GM18505 (cell line): ENCODE data around the gene SERPING1.

Experiments
- ATAC-seq: cut with Tn5 transposase; IDR thresholded peaks from one replicate; pipeline ENCODE4 v1.9.1; 2021; ENCODE audit not compliant: unreplicated experiment
- POLR2A ChIP-seq: IDR thresholded peaks from 4 replicates; pipeline ENCODE4 v1.6.1; 2011; ENCODE audit warnings: borderline replicate concordance; ENCODE audit not compliant: insufficient read depth, insufficient read length; ENCODE audit errors: extremely low read depth

The SERPING1 gene

DNA sequence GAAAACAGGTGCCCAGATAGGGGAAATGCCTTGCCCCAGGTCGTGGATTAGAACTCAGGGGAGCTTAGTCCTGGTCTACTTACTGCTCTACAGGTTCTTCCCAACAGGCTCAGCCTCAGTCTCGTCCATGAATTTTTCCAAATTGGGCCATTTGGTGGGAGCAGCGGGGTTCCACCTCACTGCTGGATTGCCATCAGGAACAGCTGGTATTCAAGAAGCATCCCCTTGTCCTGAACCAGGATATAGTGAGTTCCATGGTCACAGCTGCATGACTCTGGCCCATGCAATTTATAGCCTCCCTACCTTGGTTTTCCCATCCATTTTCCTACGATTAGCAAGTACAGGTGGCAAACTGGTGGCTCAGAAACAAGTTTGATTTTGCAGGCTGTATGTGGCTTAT, 23.4 kb upstream of the SERPING1 start:
- no peak for TF ChIP-seq POLR2A
- no peak for ATAC-seq

- no peak for TF ChIP-seq POLR2A
- ATAC-seq, result no peak
Observed at GRCh38 chr11:57584341-57584740, 13.1 kb upstream of the SERPING1 start.

DNA sequence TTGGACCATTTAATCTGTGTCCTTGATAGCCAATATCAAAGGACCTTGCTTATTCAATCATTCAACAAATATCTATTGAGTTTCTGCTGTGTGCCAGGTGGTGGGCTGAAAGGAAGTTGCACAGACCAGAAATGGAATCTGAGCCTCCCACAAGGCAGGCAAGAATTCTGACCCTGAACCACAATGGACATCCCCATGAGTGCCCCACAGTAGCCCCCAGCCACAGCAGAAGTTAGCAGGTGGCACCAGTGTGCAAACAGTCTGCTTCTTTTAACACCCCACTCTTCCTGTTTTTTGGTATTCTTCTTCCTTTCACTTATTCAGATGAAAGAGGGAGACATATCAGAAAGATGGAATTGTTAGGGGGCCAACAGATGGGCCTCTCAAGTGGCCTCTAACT, 12.2 kb upstream of the SERPING1 start:
- no peak for ATAC-seq
- TF ChIP-seq POLR2A, result no peak

DNA sequence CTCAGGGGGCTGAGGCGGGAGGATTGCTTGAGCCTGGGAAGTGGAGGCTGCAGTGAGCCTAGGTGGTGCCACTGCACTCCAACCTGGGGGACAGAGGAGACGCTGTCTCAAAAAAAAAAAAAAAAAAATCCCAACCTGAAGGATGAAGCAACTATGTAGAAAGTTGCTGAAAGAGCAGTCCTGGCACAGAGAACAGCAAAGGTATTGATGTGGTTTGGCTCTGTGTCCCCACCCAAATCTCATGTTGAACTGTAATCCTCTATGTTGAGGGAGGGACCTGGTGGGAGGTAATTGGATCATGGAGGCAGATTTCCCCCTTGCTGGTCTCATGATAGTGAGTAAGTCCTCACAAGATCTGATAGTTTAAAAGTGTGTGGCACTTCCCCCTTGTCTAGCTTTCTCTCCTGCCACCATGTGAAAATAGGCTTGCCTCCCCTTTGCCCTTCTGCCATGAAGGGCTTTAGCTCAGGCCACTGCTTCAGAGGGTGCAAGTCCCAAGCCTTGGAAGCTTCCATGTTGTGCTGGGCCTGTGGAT, 10.7 kb upstream of the SERPING1 start:
- ATAC-seq, result no peak
- no peak for TF ChIP-seq POLR2A

DNA sequence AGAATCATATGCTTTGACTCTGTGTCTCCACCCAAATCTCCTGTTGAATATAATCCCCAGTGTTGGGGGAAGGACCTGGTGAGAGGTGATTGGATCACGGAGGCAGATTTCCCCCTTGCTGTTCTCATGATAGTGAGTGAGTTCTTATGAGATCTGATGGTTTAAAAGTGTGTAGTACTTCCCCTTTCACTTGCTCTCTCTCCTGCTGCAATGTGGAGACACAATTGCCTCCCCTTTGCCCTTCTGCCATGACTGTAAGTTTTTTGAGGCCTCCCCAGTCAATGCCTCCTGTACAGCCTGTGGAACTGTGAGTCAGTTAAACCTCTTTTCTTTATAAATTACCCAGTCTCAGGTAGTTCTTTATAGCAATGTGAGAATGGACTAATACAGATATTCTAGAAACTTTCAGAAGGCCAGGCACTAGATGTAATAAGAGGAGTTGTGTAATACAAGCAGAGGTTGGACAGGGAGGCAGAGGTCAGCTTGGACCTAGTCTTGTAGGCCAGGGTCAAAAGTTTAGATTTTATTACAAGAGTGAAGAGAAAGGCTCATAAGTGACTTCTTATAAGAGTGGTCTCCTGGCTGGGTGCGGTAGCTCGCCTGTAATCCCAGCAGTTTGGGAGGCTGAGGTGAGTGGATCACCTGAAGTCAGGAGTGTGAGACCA, 9.3 kb upstream of the SERPING1 start:
- no peak for TF ChIP-seq POLR2A
- ATAC-seq, result no peak

- ATAC-seq, result no peak
- no peak for TF ChIP-seq POLR2A
Observed at GRCh38 chr11:57596266-57596885, 1.1 kb upstream of the SERPING1 start.

DNA sequence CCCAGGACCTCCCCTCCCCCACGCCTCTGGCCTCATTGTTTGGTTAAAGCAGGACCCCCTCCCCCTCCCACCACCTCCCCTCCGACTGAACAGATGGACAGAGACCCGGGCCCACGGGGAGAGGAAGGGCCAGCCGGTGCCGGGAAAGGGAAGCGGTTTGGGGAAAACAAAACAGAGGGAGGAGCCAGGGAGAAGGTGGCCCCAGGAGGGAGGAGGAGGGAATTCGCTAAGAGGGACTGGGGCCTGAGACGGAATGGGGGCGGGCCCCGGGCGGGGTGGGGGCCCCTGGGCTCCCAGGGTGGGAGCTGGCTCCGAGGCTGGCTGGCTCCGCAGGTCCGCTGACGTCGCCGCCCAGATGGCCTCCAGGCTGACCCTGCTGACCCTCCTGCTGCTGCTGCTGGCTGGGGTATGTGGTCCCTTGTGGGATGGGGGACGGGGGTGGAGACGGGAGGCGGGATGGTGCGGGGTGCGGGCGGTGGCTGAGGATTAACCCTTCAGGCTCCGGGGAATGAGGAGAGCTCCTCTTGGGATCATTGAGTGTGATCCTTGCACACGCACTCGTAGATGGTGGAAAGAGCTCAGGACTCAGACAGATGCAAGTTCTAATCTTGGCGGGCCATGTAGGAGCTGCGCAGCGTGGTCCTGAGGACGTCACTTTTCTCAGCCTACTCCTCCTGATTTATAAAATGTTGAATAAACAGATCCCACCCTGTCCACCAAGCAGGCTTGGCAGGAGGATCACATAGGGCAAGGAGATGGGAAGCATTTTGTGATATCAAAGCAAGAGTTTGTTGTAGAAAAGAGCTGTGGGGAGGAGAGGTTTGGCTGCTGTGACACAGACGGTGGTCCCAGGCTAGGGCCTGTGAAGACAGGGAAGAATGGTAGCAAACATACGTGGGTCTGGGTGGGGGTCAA, 688 bp downstream of the SERPING1 start:
- no peak for TF ChIP-seq POLR2A
- ATAC-seq, result no peak

- ATAC-seq, result no peak
- TF ChIP-seq POLR2A, result no peak
Observed at GRCh38 chr11:57598831-57599155, 1.3 kb downstream of the SERPING1 start.

GRCh38 chr11:57599381-57599780, 1.9 kb downstream of the SERPING1 start:
- ATAC-seq, result no peak

GRCh38 chr11:57601297-57601696, 3.8 kb downstream of the SERPING1 start:
- TF ChIP-seq POLR2A, result no peak
- no peak for ATAC-seq

More at GRCh38 chr11:57599381-57599780, 1.9 kb downstream of the SERPING1 start:
- TF ChIP-seq POLR2A, result no peak

- TF ChIP-seq POLR2A, result no peak
- ATAC-seq, result no peak
Observed at GRCh38 chr11:57604296-57605027, 7.0 kb downstream of the SERPING1 start.

DNA sequence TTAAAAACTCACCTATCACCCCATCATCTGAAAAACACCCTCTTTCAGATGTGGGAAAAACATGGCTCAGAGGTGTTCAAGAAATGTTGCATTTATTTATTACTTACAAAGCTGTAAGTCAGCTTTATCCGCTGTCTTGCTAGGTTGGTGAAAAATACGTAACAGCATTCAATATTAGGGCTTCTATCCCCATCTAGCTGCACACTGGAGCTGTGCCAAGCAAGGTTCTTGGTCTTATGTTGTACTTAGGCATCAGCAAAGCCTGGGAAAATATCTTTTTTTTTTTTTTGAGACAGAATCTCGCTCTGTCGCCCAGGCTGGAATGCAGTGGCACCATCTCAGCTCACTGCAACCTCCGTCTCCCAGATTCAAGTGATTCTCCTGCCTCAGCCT, 7.5 kb downstream of the SERPING1 start:
- no peak for TF ChIP-seq POLR2A
- no peak for ATAC-seq

GRCh38 chr11:57610170-57610569, 12.7 kb downstream of the SERPING1 start:
- TF ChIP-seq POLR2A, result no peak
- ATAC-seq, result no peak
